Neural cell (in vitro differentiated cells): Measurements from ENCODE around the gene WNK2. TPM values are rescaled to one million over a fixed set of nuclear protein-coding genes. Genes with fewer than 3 reads are reported as not detected.

Source experiments
- H2AFZ ChIP-seq: fragments of 200-600, 300-800 bp; sonication (generic), shearing (Covaris generic); 2 replicates; pipeline ENCODE4 v1.6.0; 2014; ENCODE audit warnings: low read depth, mild to moderate bottlenecking, antibody characterized with exemption, low read length, moderate library complexity
- H3F3A ChIP-seq: fragments of 200-600 bp; shearing (Covaris generic); 2 replicates; pipeline ENCODE4 v1.6.1; 2016; ENCODE audit warnings: mild to moderate bottlenecking, moderate library complexity, mixed read lengths, antibody characterized with exemption, low read length; ENCODE audit not compliant: insufficient read depth, poor library complexity, severe bottlenecking
- H3K27ac ChIP-seq: fragments of 200-600, 300-800 bp; sonication (generic), shearing (Covaris generic); 2 replicates; pipeline ENCODE4 v1.5.1; 2014; ENCODE audit warnings: mild to moderate bottlenecking, low read length, moderate library complexity
- H3K27me3 ChIP-seq: fragments of 300-800, 200-600 bp; sonication (generic), shearing (Covaris generic); 2 replicates; pipeline ENCODE4 v1.6.0; 2014; ENCODE audit warnings: mild to moderate bottlenecking, low read depth, low read length, moderate library complexity; ENCODE audit not compliant: insufficient read depth
- H3K36me3 ChIP-seq: fragments of 300-800, 200-600 bp; sonication (generic), shearing (Covaris generic); 2 replicates; pipeline ENCODE4 v1.5.1; 2014; ENCODE audit warnings: mild to moderate bottlenecking, antibody characterized with exemption, low read length, moderate library complexity; ENCODE audit not compliant: insufficient read depth
- H3K4me2 ChIP-seq: fragments of 300-800, 200-600 bp; sonication (generic), shearing (Covaris generic); 2 replicates; pipeline ENCODE4 v1.6.0; 2014; ENCODE audit warnings: mild to moderate bottlenecking, low read length
- H3K4me3 ChIP-seq: fragments of 300-800, 200-600 bp; sonication (generic), shearing (Covaris generic); 2 replicates; pipeline ENCODE4 v1.5.1; 2014; ENCODE audit warnings: mild to moderate bottlenecking, low read length, moderate library complexity
- H3K79me2 ChIP-seq: fragments of 200-600 bp; shearing (Covaris generic); replicated peaks from 2 replicates; pipeline ENCODE4 v1.6.0; 2014; ENCODE audit warnings: mild to moderate bottlenecking, low read length, moderate library complexity; ENCODE audit not compliant: insufficient read depth
- H3K9ac ChIP-seq: fragments of 300-800, 200-600 bp; sonication (generic), shearing (Covaris generic); 2 replicates; pipeline ENCODE4 v1.6.1; 2016; ENCODE audit warnings: mild to moderate bottlenecking, low read length, mixed read lengths
- H3K9me2 ChIP-seq: fragments of 200-600 bp; shearing (Covaris generic); 2 replicates; pipeline ENCODE4 v1.6.1; 2016; ENCODE audit warnings: mild to moderate bottlenecking, low read length, mixed read lengths; ENCODE audit not compliant: insufficient read depth
- H3K9me3 ChIP-seq: fragments of 200-600, 300-800 bp; sonication (generic), shearing (Covaris generic); 2 replicates; pipeline ENCODE4 v1.6.1; 2016; ENCODE audit warnings: mild to moderate bottlenecking, mixed run types, low read length, moderate library complexity, mixed read lengths
- H4K20me1 ChIP-seq: fragments of 200-600 bp; shearing (Covaris generic); 2 replicates; pipeline ENCODE4 v1.6.1; 2016; ENCODE audit warnings: mild to moderate bottlenecking, mixed run types; ENCODE audit not compliant: insufficient read depth
- EP300 ChIP-seq: fragments of 450-650 bp; conservative IDR thresholded peaks from 2 replicates; pipeline ENCODE4 v1.6.1; 2014; ENCODE audit warnings: antibody characterized with exemption, mild to moderate bottlenecking, moderate library complexity; ENCODE audit not compliant: poor library complexity, severe bottlenecking
- EZH2 ChIP-seq: fragments of 200-600, 300-800 bp; shearing (Covaris generic), sonication (generic); IDR thresholded peaks from 2 replicates; pipeline ENCODE4 v1.6.1; 2014; ENCODE audit warnings: antibody characterized with exemption, low read length, borderline replicate concordance, mild to moderate bottlenecking; ENCODE audit not compliant: insufficient read depth, poor library complexity, severe bottlenecking
- MXI1 ChIP-seq: fragments of 450-650 bp; conservative IDR thresholded peaks from 2 replicates; pipeline ENCODE4 v1.6.1; 2014; ENCODE audit warnings: antibody characterized with exemption, mild to moderate bottlenecking; ENCODE audit not compliant: poor library complexity, severe bottlenecking
- POLR2AphosphoS5 ChIP-seq: IDR thresholded peaks from 2 replicates; pipeline ENCODE4 v1.6.1; 2012
- RAD21 ChIP-seq: fragments of 450-650 bp; conservative IDR thresholded peaks from 2 replicates; pipeline ENCODE4 v1.6.1; 2014; ENCODE audit warnings: antibody characterized with exemption, mild to moderate bottlenecking, moderate library complexity
- SMC3 ChIP-seq: fragments of 450-650 bp; conservative IDR thresholded peaks from 2 replicates; pipeline ENCODE4 v1.6.1; 2014; ENCODE audit warnings: antibody characterized with exemption, mild to moderate bottlenecking, moderate library complexity; ENCODE audit not compliant: poor library complexity
- TAF1 ChIP-seq: IDR thresholded peaks from 2 replicates; pipeline ENCODE4 v1.6.1; 2012; ENCODE audit warnings: low read depth
- polyA plus RNA-seq: library from polyadenylated mRNA; depleted of rRNA; stranded (reverse); fragments of >200 nt; gene quantifications from 2 replicates; pipeline ENCODE4 v1.2.3, GENCODE V29; 2014
- TF ChIP-seq, protein P1 (sequence below): IDR thresholded peaks from 2 replicates; pipeline ENCODE4 v1.6.1; 2012; ENCODE audit warnings: borderline replicate concordance
- TF ChIP-seq, protein P2 (sequence below): fragments of 450-650 bp; IDR thresholded peaks from 2 replicates; pipeline ENCODE4 v1.5.1; 2014; ENCODE audit warnings: antibody characterized with exemption, mild to moderate bottlenecking, moderate library complexity; ENCODE audit not compliant: poor library complexity, severe bottlenecking

WNK2 gene
- polyA plus RNA-seq, 1 donor from 2014 or later: 37.1 TPM

DNA sequence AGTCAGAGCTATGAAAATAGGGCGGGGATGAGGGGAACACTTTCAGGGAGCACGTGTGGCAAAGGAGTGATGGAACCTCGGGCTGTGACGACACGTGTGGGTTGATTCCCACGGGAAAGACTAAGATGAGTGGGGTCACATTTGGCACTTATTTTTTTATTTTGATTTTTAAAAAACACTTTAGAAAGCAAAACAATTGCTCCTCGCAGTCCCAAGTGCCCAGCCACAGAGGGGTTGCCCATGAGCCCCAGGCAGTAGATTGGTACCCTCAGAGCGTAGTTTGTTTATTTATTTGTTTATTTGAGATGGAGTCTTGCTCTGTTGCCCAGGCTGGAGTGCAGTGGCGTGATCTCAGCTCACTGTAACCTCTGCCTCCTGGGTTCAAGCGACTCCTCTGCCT, 69.7 kb downstream of the WNK2 start:
- no peak overlapping the region for H3K4me3 ChIP-seq
- H3K9me2 ChIP-seq: no peaks in the 10 kb centered on the region
- H2AFZ ChIP-seq: no peak overlapping the region
- H3F3A ChIP-seq: no peaks in the 10 kb centered on the region
- H3K9ac ChIP-seq: no peak overlapping the region
- H3K36me3 ChIP-seq: no peaks in the 10 kb centered on the region
- H3K9me3 ChIP-seq: no peaks in the 10 kb centered on the region
- H3K27me3 ChIP-seq: no peaks in the 10 kb centered on the region
- H4K20me1 ChIP-seq: no peaks in the 10 kb centered on the region
- no peak for TF ChIP-seq MXI1
- no peak for TF ChIP-seq EZH2
- TF ChIP-seq TAF1: no peak
- no peak for TF ChIP-seq RAD21
- no peak for TF ChIP-seq EP300
- TF ChIP-seq, protein P1, sequence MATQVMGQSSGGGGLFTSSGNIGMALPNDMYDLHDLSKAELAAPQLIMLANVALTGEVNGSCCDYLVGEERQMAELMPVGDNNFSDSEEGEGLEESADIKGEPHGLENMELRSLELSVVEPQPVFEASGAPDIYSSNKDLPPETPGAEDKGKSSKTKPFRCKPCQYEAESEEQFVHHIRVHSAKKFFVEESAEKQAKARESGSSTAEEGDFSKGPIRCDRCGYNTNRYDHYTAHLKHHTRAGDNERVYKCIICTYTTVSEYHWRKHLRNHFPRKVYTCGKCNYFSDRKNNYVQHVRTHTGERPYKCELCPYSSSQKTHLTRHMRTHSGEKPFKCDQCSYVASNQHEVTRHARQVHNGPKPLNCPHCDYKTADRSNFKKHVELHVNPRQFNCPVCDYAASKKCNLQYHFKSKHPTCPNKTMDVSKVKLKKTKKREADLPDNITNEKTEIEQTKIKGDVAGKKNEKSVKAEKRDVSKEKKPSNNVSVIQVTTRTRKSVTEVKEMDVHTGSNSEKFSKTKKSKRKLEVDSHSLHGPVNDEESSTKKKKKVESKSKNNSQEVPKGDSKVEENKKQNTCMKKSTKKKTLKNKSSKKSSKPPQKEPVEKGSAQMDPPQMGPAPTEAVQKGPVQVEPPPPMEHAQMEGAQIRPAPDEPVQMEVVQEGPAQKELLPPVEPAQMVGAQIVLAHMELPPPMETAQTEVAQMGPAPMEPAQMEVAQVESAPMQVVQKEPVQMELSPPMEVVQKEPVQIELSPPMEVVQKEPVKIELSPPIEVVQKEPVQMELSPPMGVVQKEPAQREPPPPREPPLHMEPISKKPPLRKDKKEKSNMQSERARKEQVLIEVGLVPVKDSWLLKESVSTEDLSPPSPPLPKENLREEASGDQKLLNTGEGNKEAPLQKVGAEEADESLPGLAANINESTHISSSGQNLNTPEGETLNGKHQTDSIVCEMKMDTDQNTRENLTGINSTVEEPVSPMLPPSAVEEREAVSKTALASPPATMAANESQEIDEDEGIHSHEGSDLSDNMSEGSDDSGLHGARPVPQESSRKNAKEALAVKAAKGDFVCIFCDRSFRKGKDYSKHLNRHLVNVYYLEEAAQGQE: no peak
- TF ChIP-seq, protein P2, sequence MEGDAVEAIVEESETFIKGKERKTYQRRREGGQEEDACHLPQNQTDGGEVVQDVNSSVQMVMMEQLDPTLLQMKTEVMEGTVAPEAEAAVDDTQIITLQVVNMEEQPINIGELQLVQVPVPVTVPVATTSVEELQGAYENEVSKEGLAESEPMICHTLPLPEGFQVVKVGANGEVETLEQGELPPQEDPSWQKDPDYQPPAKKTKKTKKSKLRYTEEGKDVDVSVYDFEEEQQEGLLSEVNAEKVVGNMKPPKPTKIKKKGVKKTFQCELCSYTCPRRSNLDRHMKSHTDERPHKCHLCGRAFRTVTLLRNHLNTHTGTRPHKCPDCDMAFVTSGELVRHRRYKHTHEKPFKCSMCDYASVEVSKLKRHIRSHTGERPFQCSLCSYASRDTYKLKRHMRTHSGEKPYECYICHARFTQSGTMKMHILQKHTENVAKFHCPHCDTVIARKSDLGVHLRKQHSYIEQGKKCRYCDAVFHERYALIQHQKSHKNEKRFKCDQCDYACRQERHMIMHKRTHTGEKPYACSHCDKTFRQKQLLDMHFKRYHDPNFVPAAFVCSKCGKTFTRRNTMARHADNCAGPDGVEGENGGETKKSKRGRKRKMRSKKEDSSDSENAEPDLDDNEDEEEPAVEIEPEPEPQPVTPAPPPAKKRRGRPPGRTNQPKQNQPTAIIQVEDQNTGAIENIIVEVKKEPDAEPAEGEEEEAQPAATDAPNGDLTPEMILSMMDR: no peak
- no peak for TF ChIP-seq POLR2AphosphoS5
- no peak for TF ChIP-seq SMC3
- H3K27ac ChIP-seq: no peak overlapping the region
- H3K79me2 ChIP-seq: no peaks in the 10 kb centered on the region
- no peak overlapping the region for H3K4me2 ChIP-seq

DNA sequence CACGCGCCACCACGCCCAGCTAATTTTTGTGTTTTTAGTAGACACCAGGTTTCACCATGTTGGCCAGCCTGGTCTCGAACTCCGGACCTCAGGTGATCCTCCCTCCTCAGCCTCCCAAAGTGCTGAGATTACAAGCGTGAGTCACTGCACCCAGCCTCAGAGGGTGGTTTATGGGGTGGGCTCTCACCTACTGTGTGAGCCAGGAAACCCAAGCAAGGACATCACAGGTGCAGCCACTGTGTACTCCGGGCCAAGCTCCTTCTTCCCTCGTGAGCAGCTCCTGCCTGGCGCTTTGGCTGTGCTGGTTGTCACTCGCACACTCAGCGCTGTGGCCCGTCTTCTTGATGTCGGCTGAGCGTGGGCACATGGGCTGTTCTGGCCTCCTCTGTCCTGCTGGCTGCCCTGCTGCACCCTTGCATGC, 70.1 kb downstream of the WNK2 start:
- H4K20me1 ChIP-seq: no peaks in the 10 kb centered on the region
- H3K36me3 ChIP-seq: no peaks in the 10 kb centered on the region
- no peak overlapping the region for H3K4me3 ChIP-seq
- H3K4me2 ChIP-seq: no peak overlapping the region
- H3K9me2 ChIP-seq: no peaks in the 10 kb centered on the region
- no peak overlapping the region for H3K9ac ChIP-seq
- no peaks in the 10 kb centered on the region for H3K79me2 ChIP-seq
- no peaks in the 10 kb centered on the region for H3K27me3 ChIP-seq
- no peak for TF ChIP-seq TAF1
- TF ChIP-seq MXI1: no peak
- H3F3A ChIP-seq: no peaks in the 10 kb centered on the region
- H3K9me3 ChIP-seq: no peaks in the 10 kb centered on the region
- H3K27ac ChIP-seq: no peak overlapping the region
- H2AFZ ChIP-seq: no peak overlapping the region
